SK-N-MC (cell line): ENCODE results near the gene ZG16B.

Source experiments
- EZH2 ChIP-seq: fragments of 200-600 bp; sonication (generic); IDR thresholded peaks from one replicate; pipeline ENCODE4 v1.6.1; 2017; ENCODE audit warnings: antibody characterized with exemption
- POLR2AphosphoS5 ChIP-seq: IDR thresholded peaks from 2 replicates; pipeline ENCODE4 v1.6.1; 2012; ENCODE audit warnings: mild to moderate bottlenecking, low read depth, low read length, borderline replicate concordance

DNA sequence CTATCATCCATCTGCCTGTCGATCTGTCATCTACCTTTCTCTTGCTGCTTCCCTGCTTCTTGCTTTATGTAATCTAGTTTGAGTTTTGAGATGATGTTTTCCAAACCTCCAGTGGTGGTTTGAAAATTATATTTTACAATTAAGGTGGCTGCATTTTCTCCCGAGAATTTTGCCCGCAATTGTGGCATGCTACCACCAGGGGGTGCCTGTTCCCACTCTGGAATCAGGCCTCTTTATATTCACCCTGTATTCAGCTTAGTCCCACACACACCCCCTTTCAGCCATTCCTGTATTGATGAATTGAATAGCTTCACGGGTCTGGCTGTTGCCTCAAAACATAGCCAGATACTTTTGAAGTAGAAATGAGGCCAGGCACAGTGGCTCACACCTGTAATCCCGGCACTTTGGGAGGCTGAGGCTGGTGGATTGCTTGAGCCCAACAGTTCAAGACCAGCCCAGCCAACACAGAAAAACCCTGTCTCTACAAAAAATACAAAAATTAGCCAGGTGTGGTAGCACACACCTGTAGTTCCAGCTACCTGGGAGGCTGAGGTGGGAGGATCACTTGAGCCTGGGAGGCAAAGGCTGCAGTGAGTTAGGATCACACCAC lies 24.7 kb downstream of the ZG16B start:
- TF ChIP-seq POLR2AphosphoS5 (no peak), EZH2 (no peak)
